Retina (tissue), 1 donor: ENCODE data around the gene SLC30A10.
"Not testable (repeated sequence)": the region's sequence is repeated elsewhere in the genome, so short reads cannot be mapped to it uniquely, and the experiment has no call there.

ENCODE experiments used
- DNase-seq: peaks from one replicate; pipeline ENCODE4 v3.0.0-alpha.2; 2016

Gene SLC30A10

GRCh38 chr1:219927298-219927955, 930 bp downstream of the SLC30A10 start:
- no peak for DNase-seq

DNA sequence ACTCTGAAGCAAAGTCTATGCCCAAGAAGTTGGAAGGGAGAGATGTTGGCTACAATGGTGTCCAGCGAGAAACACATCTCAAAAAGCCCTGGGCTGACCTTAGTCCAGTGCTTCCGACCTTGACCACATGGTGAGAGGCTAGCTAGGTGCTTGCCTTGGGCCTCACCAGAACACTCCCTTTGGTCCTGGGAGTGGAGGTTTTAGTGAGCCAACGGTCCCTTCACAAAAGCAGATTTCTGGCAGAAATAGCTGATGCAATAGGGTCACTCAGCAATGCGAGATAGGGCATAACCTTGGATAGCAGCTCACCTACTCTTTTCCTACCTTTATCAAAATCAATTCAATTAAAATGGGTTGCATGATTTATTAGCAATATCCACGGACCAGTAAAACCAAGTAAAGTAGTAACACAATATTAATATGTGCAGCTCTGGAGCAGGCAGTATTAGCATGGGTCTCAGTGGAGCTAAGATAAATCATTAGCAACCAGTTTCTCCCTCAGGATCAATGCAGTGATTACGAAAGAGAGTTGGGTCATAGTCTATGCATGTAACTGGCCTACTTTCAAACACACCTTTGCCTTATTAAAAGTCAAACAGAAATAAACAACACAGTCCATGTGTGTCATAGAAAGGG, 1.9 kb downstream of the SLC30A10 start:
- no peak for DNase-seq

DNA sequence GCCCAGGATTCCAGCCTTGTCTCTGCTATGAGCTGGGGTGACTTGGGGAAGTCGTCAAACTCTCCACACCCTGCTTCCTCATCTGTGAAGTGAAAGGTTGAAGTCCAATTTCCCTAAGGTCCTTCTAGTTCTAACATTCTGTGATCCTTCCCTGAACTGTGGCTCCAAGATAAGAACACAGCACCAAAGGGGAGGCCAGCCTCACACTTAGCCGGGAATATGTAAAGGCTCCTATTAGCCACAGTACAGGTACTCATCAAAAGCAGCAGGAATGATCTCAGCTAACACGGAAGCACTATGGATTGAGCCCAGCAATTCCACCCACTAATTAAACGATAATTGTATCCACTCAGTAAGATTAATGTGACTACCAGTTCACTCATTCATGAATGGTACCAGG, 4.0 kb downstream of the SLC30A10 start:
- DNase-seq, result no peak

DNA sequence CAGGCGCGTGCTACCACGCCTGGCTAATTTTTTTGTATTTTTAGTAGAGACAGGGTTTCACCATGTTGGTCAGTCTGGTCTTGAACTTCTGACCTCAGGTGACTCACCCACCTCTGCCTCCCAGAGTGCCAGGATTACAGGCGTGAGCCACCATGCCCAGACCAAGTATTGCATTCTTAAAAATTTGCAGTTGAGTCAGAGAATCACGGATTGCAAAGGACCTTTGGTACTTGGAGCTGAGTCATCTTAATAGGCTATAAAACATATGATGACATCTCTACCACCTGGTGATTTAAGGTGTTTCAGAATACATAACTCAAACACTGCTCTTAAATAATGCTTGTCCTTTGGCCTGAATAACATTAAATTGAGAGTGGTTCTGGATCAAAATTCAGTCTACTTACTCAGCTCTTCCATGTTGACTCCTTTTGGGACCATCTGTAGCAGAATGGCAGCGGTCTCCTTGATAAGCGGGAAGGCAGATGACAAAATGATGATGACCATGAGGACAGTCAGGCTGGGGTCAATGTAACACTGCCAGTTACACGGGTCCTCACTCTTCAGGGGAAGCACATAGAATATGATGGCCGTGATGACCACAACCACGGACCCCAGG, 10.4 kb downstream of the SLC30A10 start:
- DNase-seq, result no peak

DNA sequence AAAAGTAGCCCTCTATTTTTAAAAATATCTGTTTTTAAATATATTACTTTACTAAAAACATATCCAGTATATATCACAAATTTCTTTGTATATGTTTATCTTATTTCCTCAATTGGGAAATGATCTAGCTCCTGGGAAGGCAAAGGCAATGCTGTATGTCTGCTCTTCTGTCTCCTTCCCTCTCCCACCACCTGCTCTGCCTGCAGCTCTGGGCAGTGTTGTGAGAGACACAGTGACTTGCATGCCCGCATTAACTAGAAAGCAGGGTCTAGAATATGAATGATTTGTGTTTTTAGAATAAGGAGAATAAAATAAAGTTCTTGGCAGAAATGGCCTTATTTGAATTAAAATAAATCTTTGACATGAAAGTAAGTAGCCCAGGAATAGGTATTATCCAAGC, 11.1 kb downstream of the SLC30A10 start:
- no peak for DNase-seq

GRCh38 chr1:219916257-219916656, 12.1 kb downstream of the SLC30A10 start:
- DNase-seq, result no peak

DNA sequence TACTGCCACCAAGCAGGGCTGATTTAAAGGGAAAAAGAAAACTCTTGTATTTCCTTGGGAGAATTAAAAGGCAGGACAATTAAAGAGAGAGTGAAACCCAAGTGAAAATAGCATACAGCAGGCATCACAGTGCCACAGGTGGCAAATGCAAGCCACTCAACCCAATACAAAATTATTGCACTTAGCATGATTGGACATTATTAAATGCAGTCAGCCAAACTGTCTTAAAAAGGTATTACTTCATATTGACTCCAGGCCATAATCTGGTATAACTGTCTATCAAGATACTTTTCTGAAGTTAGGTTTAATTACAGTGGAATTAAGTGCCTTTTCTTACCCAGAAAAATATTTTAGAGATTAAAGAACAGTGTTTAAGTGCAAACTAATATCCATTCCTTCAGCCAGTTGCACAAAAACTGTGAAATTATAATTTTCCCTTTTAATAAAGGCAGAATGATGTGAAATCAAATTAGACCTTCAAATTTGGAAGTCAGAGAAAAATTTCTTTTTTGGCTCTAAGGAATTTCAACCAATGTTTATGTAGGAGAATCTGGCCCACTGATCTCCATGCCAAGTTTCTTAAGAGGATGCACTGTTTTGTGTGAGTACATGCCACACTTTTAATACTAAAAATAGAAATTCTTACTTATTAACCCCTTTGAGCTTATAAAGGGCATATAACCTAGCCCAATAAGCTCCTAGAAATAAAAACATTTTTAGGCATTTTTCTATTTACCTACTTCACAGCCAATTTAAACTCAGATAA, 15.2 kb downstream of the SLC30A10 start:
- no peak for DNase-seq

- no peak for DNase-seq
These were observed 17.6 kb downstream of the SLC30A10 start for GRCh38 chr1:219910716-219911115.

- no peak for DNase-seq
These were observed 18.9 kb downstream of the SLC30A10 start for GRCh38 chr1:219909476-219909875.

DNA sequence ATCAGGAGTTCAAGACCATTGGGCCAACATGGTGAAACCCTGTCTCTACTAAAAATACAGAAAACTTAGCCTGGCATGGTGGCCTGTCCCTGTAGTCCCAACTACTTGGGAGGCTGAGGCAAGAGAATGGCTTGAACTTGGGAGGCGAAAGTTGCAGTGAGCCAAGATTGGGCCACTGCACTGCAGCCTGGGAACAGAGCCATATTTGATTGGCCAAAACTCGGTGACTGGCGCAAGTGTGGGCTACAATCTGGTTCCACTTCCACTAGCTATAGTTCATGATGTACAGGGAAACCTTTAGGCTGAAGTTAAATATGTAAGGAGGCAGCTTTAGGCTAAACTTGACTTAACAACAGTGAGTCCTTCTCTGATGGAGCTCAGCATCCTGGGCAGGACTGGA, 20.2 kb downstream of the SLC30A10 start:
- no peak for DNase-seq

GRCh38 chr1:219907772-219908070, 20.6 kb downstream of the SLC30A10 start:
- no peak for DNase-seq

DNA sequence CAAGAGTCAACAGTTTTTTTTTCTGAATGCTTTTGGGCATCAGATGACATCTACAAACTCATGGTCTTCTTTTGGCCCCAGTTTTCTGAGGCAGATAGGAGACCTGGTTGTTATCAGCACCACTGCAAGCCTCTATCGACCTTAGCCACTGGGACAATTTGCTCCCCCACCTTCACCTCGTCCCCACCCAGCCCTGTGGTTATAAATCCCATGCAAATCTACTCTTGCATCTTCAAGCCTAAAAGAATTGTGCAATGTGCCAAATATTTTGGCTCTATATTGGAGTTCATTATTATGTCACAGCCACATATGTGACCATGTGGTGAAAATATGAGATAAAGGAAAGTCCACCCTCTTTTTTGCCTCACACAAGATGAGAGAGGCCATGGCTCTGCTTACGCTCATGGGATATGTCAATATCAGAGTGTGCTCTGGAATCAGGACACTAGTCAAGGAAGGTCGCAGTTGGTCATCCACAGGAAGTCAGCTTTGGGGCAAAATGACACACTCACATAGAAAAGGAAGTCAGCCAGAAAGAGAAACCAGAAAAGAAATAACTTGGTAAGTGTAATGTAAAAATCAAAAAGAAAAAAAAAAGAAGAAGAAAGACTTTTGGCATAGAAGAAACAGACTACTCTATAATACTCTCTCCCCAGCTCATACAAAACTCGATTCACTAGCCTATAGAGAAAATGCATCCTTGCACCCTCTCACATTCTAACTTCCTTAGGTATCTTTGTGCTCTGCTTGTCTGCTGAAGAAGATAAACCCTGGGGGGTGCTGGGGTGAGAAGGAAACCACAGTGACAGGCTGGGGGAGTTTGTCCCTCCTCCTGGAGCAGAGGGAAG, 21.2 kb downstream of the SLC30A10 start:
- no peak for DNase-seq

GRCh38 chr1:219906565-219906923, 21.8 kb downstream of the SLC30A10 start:
- DNase-seq, result not testable (repeated sequence)

DNA sequence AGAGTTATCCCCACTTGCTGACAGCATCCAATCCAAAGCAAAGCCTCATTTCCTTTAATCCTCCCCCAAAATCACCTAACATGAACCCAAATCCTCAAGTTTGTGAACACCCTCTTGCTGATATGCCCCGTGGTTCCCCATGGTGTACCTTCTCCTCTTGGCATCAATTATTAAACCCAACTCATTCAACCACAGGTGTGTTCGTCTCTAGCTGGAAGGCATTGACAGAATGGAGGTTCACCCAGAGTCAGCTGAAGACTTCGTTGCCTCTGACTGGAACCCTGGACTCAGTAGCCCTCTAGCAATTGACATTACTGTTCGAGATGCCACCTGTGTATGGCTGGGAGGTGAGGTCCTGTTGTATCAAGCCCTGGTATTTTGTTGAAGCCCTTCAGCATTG, 22.8 kb downstream of the SLC30A10 start:
- no peak for DNase-seq

GRCh38 chr1:219904934-219905333, 23.4 kb downstream of the SLC30A10 start:
- no peak for DNase-seq

GRCh38 chr1:219903353-219903871, 24.9 kb downstream of the SLC30A10 start:
- DNase-seq, result no peak

GRCh38 chr1:219902951-219903350, 25.4 kb downstream of the SLC30A10 start:
- DNase-seq, result no peak

DNA sequence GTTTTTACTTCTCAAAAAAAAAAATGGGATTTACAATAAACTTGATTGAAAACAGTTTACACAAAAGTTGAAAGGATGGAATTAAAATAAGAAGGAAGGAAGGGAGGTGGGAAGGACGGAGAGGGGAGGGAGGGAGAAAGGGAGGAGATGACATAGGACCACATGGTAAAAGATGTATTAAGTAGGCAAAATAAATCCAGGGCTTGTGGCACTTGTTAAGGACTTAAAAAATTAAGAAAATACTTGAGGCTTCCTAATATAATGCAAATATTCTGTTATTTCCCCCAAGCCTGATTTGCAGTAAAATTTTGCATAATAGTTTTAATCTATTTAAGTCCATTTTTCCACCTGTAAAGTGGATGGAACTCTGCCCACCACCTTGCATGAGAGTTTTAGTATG, 27.5 kb downstream of the SLC30A10 start:
- DNase-seq, result no peak

- no peak for DNase-seq
These were observed 28.2 kb downstream of the SLC30A10 start for GRCh38 chr1:219900201-219900600.

DNA sequence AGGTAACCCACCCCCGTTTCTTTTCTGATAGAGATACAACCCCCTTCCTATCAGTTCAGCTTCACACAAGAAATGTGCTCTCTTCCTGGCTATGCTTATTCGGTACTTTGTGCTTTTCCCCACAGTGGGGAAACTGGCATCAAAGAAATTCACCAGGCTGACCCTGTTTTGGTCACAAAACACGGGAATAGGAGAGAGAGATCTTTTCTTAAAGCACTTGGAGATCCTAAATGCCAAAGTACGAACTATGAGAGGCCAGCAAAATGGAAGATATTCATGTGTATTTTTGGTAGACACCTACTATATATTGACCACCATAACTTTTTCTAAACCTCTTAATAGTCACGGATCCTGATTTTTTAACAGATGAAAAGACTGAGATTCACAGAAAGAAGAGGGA, 30.0 kb downstream of the SLC30A10 start:
- DNase-seq, result no peak

DNA sequence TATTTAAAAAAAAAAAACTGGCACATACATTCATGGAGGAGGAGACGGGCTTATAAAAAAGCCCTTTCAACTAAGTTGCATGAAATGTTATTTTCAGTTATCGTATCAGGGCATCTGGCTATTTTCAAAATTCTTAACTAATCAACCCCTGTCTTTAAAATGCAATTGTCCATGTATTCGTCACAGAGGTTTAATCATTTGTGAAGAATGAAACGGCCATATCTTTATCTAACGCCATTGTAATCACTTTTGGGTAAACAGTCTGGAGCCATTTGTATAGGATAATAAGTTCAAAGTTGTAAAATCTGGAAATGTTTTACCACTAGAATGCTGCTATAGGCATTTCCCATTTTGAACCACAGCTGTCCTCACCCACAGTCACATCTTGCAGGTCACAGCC, 30.4 kb downstream of the SLC30A10 start:
- no peak for DNase-seq

DNA sequence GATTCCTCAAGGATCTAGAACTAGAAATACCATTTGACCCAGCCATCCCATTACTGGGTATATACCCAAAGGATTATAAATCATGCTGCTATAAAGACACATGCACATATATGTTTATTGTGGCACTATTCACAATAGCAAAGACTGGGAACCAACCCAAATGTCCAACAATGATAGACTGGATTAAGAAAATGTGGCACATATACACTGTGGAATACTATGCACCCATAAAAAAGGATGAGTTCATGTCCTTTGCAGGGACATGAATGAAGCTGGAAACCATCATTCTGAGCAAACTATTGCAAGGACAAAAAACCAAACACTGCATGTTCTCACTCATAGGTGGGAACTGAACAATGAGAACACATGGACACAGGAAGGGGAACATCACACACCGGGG, 36.1 kb downstream of the SLC30A10 start:
- not testable (repeated sequence) for DNase-seq

DNA sequence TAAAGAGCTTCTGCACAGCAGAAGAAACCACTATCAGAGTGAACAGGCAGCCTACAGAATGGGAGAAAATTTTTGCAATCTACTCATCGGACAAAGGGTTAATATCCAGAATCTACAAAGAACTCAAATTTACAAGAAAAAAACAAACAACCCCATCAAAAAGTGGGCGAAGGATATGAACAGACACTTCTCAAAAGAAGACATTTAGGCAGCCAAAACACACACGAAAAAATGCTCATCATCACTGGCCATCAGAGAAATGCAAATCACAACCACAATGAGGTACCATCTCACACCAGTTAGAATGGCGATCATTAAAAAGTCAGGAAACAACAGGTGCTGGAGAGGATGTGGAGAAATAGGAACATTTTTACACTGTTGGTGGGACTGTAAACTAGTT, 36.5 kb downstream of the SLC30A10 start:
- DNase-seq, result not testable (repeated sequence)
